H1 (cell line): ENCODE data around the gene CACNA2D3. TPM values are rescaled to one million over a fixed set of nuclear protein-coding genes. Genes with fewer than 3 reads are reported as not detected.

Experiments used
- CTCF ChIA-PET: fragments of 300-600 bp; sonication (Branson Sonifier 250); formaldehyde crosslinking; loops from one replicate; lab custom pipeline; 2021; ENCODE audit not compliant: partially characterized antibody; lab: Charles Lee
- POLR2A ChIA-PET: fragments of 300-600 bp; sonication (Branson Sonifier 250); formaldehyde crosslinking; loops from one replicate; lab custom pipeline; 2021; ENCODE audit warnings: inconsistent platforms; ENCODE audit not compliant: partially characterized antibody; lab: Charles Lee
- DNase-seq, 2 experiments: peaks; one replicate each; pipeline versions ENCODE4 v3.0.0 to v3.0.0-alpha.2; 2010 to 2022; ENCODE audit warnings: low spot score in 2 of 2, low read depth in 1 of 2, mixed read lengths in 1 of 2
- FAIRE-seq: peaks from 2 replicates; lab custom pipeline; 2011; peaks lifted over from hg19 to GRCh38; lab: Jason Lieb, UNC
- H2AFZ ChIP-seq: 2 replicates; pipeline ENCODE4 v1.8.1; 2012; ENCODE audit warnings: low read length, inconsistent platforms
- H2AK5ac ChIP-seq: 2 replicates; pipeline ENCODE4 v1.6.1; 2013; ENCODE audit warnings: low read depth, low read length
- H2BK120ac ChIP-seq: replicated peaks from 2 replicates; pipeline ENCODE3; 2013; ENCODE audit warnings: low read depth, low read length, inconsistent platforms
- H2BK12ac ChIP-seq: 2 replicates; pipeline ENCODE4 v1.6.1; 2013; ENCODE audit warnings: low read depth, low read length
- H2BK15ac ChIP-seq: 2 replicates; pipeline ENCODE4 v1.6.1; 2013; ENCODE audit warnings: low read length
- H2BK20ac ChIP-seq: 2 replicates; pipeline ENCODE4 v1.6.1; 2013; ENCODE audit warnings: low read length
- H2BK5ac ChIP-seq: 2 replicates; pipeline ENCODE4 v1.6.1; 2013; ENCODE audit warnings: low read depth, low read length
- H3K14ac ChIP-seq: 2 replicates; pipeline ENCODE4 v1.6.1; 2013; ENCODE audit warnings: inconsistent platforms; ENCODE audit not compliant: insufficient read length
- H3K18ac ChIP-seq: 2 replicates; pipeline ENCODE4 v1.6.1; 2013; ENCODE audit warnings: low read length; ENCODE audit errors: extremely low read depth
- H3K23ac ChIP-seq: 2 replicates; pipeline ENCODE4 v1.6.1; 2013; ENCODE audit warnings: inconsistent platforms; ENCODE audit not compliant: insufficient read length
- H3K23me2 ChIP-seq: 2 replicates; pipeline ENCODE4 v1.6.1; 2013; ENCODE audit warnings: low read depth, low read length
- H3K27ac ChIP-seq: 2 replicates; pipeline ENCODE4 v1.6.1; 2011; ENCODE audit warnings: low read depth, low read length, inconsistent platforms
- H3K27me3 ChIP-seq, 4 experiments: replicated peaks in 1 of 4; 1 replicate in 1 of 4; 2 replicates in 3 of 4; pipeline versions ENCODE4 v1.6.1 to v1.8.1; 2011 to 2013; ENCODE audit warnings: low read length in 3 of 4, mild to moderate bottlenecking in 3 of 4, inconsistent platforms in 2 of 4, mixed read lengths in 2 of 4, moderate library complexity in 1 of 4; ENCODE audit not compliant: control insufficient read depth in 3 of 4, insufficient read depth in 3 of 4; ENCODE audit errors: extremely low read depth in 1 of 4
- H3K36me3 ChIP-seq, 4 experiments: 2 replicates each; pipeline versions ENCODE4 v1.6.1 to v1.8.1; 2011 to 2013; ENCODE audit warnings: mild to moderate bottlenecking in 4 of 4, low read length in 3 of 4, moderate library complexity in 2 of 4, control low read depth in 1 of 4, inconsistent platforms in 1 of 4; ENCODE audit not compliant: insufficient read depth in 4 of 4, control insufficient read depth in 2 of 4
- H3K4ac ChIP-seq: replicated peaks from 2 replicates; pipeline ENCODE3; 2013; ENCODE audit warnings: low read length, low read depth, mixed read lengths, inconsistent platforms; ENCODE audit not compliant: insufficient read length
- H3K4me1 ChIP-seq, 4 experiments: replicated peaks in 1 of 4; 1 replicate in 1 of 4; 2 replicates in 3 of 4; pipeline versions ENCODE4 v1.6.1 to v1.8.1; 2011 to 2013; ENCODE audit warnings: low read length in 3 of 4, inconsistent platforms in 2 of 4, mixed read lengths in 1 of 4; ENCODE audit not compliant: insufficient read depth in 4 of 4, control insufficient read depth in 3 of 4
- H3K4me2 ChIP-seq, 2 experiments: 2 replicates each; pipeline versions ENCODE4 v1.6.1 to v1.8.1; 2011 to 2013; ENCODE audit warnings: low read depth in 2 of 2, low read length in 2 of 2, control low read depth in 1 of 2, inconsistent platforms in 1 of 2, mild to moderate bottlenecking in 1 of 2; ENCODE audit not compliant: insufficient read depth in 1 of 2
- H3K4me3 ChIP-seq, 4 experiments: fragments of 200-600, 300-600 bp in 1 of 4; sonication (generic), shearing (Covaris generic), sonication (Bioruptor Twin) in 1 of 4; 2 replicates each; pipeline versions ENCODE4 v1.5.1 to v1.8.1; 2011 to 2016; ENCODE audit warnings: low read length in 4 of 4, low read depth in 3 of 4, control low read depth in 2 of 4, inconsistent platforms in 2 of 4, mild to moderate bottlenecking in 2 of 4, mixed read lengths in 1 of 4, moderate library complexity in 1 of 4; ENCODE audit not compliant: insufficient read depth in 2 of 4; ENCODE audit errors: extremely low read depth in 1 of 4
- H3K56ac ChIP-seq: replicated peaks from 2 replicates; pipeline ENCODE3; 2013; ENCODE audit warnings: low read depth, mild to moderate bottlenecking, mixed read lengths, low read length, inconsistent platforms; ENCODE audit not compliant: insufficient read length
- H3K79me1 ChIP-seq: 2 replicates; pipeline ENCODE4 v1.6.1; 2013; ENCODE audit warnings: low read depth, low read length, control low read depth
- H3K79me2 ChIP-seq, 2 experiments: 2 replicates each; pipeline versions ENCODE4 v1.6.1 to v1.8.1; 2012 to 2013; ENCODE audit warnings: low read length in 2 of 2, mild to moderate bottlenecking in 2 of 2, inconsistent platforms in 1 of 2; ENCODE audit not compliant: insufficient read depth in 2 of 2, control insufficient read depth in 1 of 2
- H3K9ac ChIP-seq, 4 experiments: replicated peaks in 1 of 4; 1 replicate in 1 of 4; 2 replicates in 3 of 4; pipeline versions ENCODE4 v1.6.1 to v1.8.1; 2011 to 2013; ENCODE audit warnings: low read depth in 3 of 4, low read length in 3 of 4, control low read depth in 2 of 4, mild to moderate bottlenecking in 2 of 4, moderate library complexity in 2 of 4, inconsistent platforms in 1 of 4; ENCODE audit errors: extremely low read depth in 1 of 4
- H3K9me3 ChIP-seq, 2 experiments: 2 replicates each; pipeline versions ENCODE4 v1.6.1 to v1.8.1; 2012 to 2013; ENCODE audit warnings: mild to moderate bottlenecking in 2 of 2, moderate library complexity in 2 of 2, control low read depth in 1 of 2, inconsistent platforms in 1 of 2, low read depth in 1 of 2, low read length in 1 of 2, mixed read lengths in 1 of 2; ENCODE audit not compliant: insufficient read depth in 2 of 2
- H4K20me1 ChIP-seq, 2 experiments: replicated peaks in 1 of 2; 2 replicates each; pipeline versions ENCODE3 to v1.8.1; 2011 to 2013; ENCODE audit warnings: inconsistent platforms in 2 of 2, low read length in 2 of 2, mild to moderate bottlenecking in 1 of 2; ENCODE audit not compliant: insufficient read depth in 2 of 2, control insufficient read depth in 1 of 2
- H4K5ac ChIP-seq: 2 replicates; pipeline ENCODE4 v1.6.1; 2013; ENCODE audit warnings: low read length, low read depth, mixed read lengths, inconsistent platforms; ENCODE audit not compliant: insufficient read length
- H4K8ac ChIP-seq: 2 replicates; pipeline ENCODE4 v1.8.0; 2013; ENCODE audit warnings: mild to moderate bottlenecking, moderate library complexity, low read length, inconsistent platforms; ENCODE audit not compliant: insufficient read depth; ENCODE audit errors: extremely low read depth
- H4K91ac ChIP-seq: replicated peaks from 2 replicates; pipeline ENCODE3; 2013; ENCODE audit warnings: low read length, mixed read lengths, inconsistent platforms; ENCODE audit not compliant: insufficient read length
- CTBP2 ChIP-seq: IDR thresholded peaks from 2 replicates; pipeline ENCODE4 v1.7.0; 2011; ENCODE audit warnings: borderline replicate concordance, mild to moderate bottlenecking, moderate library complexity, mixed read lengths, low read length; ENCODE audit not compliant: insufficient read depth, insufficient read length
- JUND ChIP-seq: IDR thresholded peaks from 2 replicates; pipeline ENCODE4 v1.6.1; 2011; ENCODE audit warnings: mild to moderate bottlenecking, improper control_type of control experiment, low read length
- NRF1 ChIP-seq: IDR thresholded peaks from 2 replicates; pipeline ENCODE4 v1.6.1; 2011; ENCODE audit warnings: mild to moderate bottlenecking, low read depth, low read length, improper control_type of control experiment
- TEAD4 ChIP-seq: IDR thresholded peaks from 2 replicates; pipeline ENCODE4 v1.6.1; 2012; ENCODE audit warnings: low read depth, low read length, inconsistent platforms, mixed read lengths
- YY1 ChIP-seq: IDR thresholded peaks from 2 replicates; pipeline ENCODE4 v1.6.1; 2011; ENCODE audit warnings: low read depth, mild to moderate bottlenecking, low read length
- WGBS, 2 experiments: shearing (Covaris generic) in 1 of 2; methylation state at CpG; one replicate each; pipeline versions ENCODE4 v1.1.6 to v1.1.7; 2013 to 2015; ENCODE audit warnings: low lambda C conversion rate in 2 of 2, mixed read lengths in 2 of 2, inconsistent platforms in 1 of 2, low coverage in 1 of 2, missing lambda C conversion rate in 1 of 2; ENCODE audit not compliant: insufficient replicate concordance in 2 of 2, insufficient coverage in 1 of 2, insufficient read length in 1 of 2; ENCODE audit errors: extremely low coverage in 1 of 2, missing lambda C conversion rate in 1 of 2; 5-methylcytosine and 5-hydroxymethylcytosine counted together
- polyA plus RNA-seq, 7 experiments: library from polyadenylated mRNA; depleted of rRNA in 3 of 7; stranded (reverse) in 5 of 7; unstranded in 2 of 7; fragments of >200 nt in 5 of 7; fragments of 200-250 nt in 2 of 7; gene quantifications; 1 replicate in 5 of 7; 2 replicates in 1 of 7; 4 replicates in 1 of 7; pipeline versions ENCODE4 v1.2.1 to v1.2.3, GENCODE V29; 2011 to 2013; ENCODE audit warnings: missing spikeins in 2 of 7, mixed read lengths in 2 of 7
- total RNA-seq: library from RNA; stranded (reverse); fragmentation: NEBNext Ultra II Directional; extraction: Animal tissue kit (Norgen Biotek cat#: 25700); gene quantifications from 2 replicates; pipeline ENCODE4 v1.2.1, GENCODE V29; 2021
- TF ChIP-seq, protein P1 (sequence below): IDR thresholded peaks from 2 replicates; pipeline ENCODE4 v1.6.1; 2011; ENCODE audit warnings: low read depth, mild to moderate bottlenecking, low read length; ENCODE audit not compliant: insufficient read depth
- TF ChIP-seq, protein P2 (sequence below): IDR thresholded peaks from 2 replicates; pipeline ENCODE4 v1.6.1; 2012; ENCODE audit warnings: inconsistent platforms

The CACNA2D3 gene
- total and polyA plus RNA-seq, 2 of the 8 experiments (the other 6 are each of a cell fraction or from before 2014, with no cell fraction given) = 1.5 to 1.8 TPM

- WGBS, 2 experiments = 86% methylated on average over 5 of the region's 5 CpGs; no CpG with 5 or more reads in 1 of the 2 experiments
- no peaks in the 10 kb centered on the region for H4K20me1 ChIP-seq
- H3K9me3 ChIP-seq = no peaks in the 10 kb centered on the region
- H4K91ac ChIP-seq = no peak overlapping the region
- no peak overlapping the region for H3K18ac ChIP-seq
- no peaks in the 10 kb centered on the region; a peak in 1 of 8 replicates for H3K36me3 ChIP-seq
- ChIA-PET CTCF (interaction anchor here (5.6 kb wide), 1 partner anchor 8 kb away, joined by 27 read pairs; no protein-coding TSS in a partner anchor), POLR2A (no interaction called here)
- no peak overlapping the region for H4K8ac ChIP-seq
- no peak overlapping the region for H3K4me3 ChIP-seq
- H2BK5ac ChIP-seq = no peak overlapping the region
- no peak overlapping the region for H3K23ac ChIP-seq
- no peak overlapping the region for H2BK12ac ChIP-seq
- no peak overlapping the region for H3K56ac ChIP-seq
- DNase-seq (no peak), FAIRE-seq (no peak)
- H3K27me3 ChIP-seq = no peaks in the 10 kb centered on the region
- H3K4ac ChIP-seq = no peak overlapping the region
- no peak overlapping the region for H2BK15ac ChIP-seq
- H3K4me1 ChIP-seq = peaks cover 0 to 7% (median 3%) of the 10 kb centered on the region in 4 experiments; a peak in 2 of 7 replicates
- no peak overlapping the region for H4K5ac ChIP-seq
- no peak overlapping the region for H3K27ac ChIP-seq
- H2AFZ ChIP-seq = no peak overlapping the region
- no peaks in the 10 kb centered on the region for H3K23me2 ChIP-seq
- no peak overlapping the region for H2BK20ac ChIP-seq
- no peaks in the 10 kb centered on the region for H3K79me2 ChIP-seq
- H3K14ac ChIP-seq = no peak overlapping the region
- H3K9ac ChIP-seq = no peak overlapping the region
- no peak overlapping the region for H2AK5ac ChIP-seq
- H3K4me2 ChIP-seq = no peak overlapping the region
- H3K79me1 ChIP-seq = no peaks in the 10 kb centered on the region; the same call in 1 of the 2 replicates
- H2BK120ac ChIP-seq = no peak overlapping the region
- TF ChIP-seq JUND (no peak), NRF1 (no peak), TEAD4 (no peak), YY1 (no peak), CTBP2 (no peak)
- TF ChIP-seq, protein P1, sequence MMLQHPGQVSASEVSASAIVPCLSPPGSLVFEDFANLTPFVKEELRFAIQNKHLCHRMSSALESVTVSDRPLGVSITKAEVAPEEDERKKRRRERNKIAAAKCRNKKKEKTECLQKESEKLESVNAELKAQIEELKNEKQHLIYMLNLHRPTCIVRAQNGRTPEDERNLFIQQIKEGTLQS = no peak
- TF ChIP-seq, protein P2, sequence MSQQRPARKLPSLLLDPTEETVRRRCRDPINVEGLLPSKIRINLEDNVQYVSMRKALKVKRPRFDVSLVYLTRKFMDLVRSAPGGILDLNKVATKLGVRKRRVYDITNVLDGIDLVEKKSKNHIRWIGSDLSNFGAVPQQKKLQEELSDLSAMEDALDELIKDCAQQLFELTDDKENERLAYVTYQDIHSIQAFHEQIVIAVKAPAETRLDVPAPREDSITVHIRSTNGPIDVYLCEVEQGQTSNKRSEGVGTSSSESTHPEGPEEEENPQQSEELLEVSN = no peak
Measured at GRCh38 chr3:54137311-54137710, 15.0 kb downstream of the CACNA2D3 start.
